ENCODE measurements around the gene ANKFY1. TPM values are rescaled to one million over a fixed set of nuclear protein-coding genes. Genes with fewer than 3 reads are reported as not detected.

The ANKFY1 gene
- total RNA-seq, 1 experiment from 2014 or later, result 38.6 TPM

DNA sequence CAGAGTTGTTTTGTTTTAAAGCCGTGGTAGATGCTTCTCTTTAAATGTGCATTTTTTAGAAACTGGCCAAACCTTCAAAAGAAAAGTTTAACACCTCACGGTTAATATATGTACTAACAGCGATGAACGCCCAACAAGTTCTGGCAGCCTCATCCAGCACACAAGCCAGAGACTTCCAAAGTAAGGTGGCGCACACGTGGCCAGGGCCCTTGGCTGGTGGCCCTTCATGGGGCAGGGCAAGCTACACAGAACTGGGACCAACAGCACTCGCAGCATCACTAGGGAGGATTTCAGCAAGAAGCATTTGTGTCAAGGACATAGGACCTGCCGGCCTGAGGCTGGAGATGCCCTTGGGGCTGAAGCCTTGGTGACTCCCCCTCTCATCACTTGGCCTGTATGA is 97.4 kb downstream of the ANKFY1 start:
- POLR2A ChIA-PET, result no interaction called here

DNA sequence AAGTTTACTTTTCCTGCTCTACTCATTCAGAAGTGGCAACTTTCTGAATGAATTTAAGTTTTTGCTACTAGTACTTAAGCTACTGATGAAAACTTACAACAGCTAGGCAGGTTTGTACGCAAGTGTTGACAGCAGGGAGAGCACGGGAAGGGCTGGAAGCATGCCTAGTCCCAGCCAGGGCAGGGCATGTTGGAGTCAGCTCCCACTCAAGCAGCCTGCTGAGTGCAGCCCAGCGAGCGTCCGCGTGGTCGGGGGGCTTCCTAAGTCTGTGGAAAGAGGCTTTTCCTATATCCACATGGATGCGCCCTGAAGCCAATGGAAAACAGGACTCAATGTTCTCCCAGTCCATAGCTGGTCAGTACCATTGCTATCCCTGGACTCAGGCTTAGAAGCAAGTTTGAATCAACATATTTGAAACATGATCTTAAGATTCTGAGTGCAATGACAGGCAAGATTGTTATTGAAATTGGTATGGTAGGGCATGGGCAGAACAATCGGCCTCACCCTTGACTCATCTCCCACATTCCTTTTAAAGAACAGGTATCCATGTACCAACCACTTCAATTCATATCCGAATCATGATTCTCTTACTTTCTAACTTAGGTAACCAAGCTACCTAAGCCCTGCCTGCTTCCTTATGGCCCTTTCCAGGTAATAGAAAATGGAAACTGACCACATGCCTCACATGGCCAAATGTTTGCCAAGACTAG is 98.3 kb downstream of the ANKFY1 start:
- no TSS peak for BruUV-seq (replicated peaks)
- peaks cover 27% of the 10 kb centered on the region for H3K4me1 ChIP-seq (ENCODE audit: control insufficient read depth, insufficient read depth, low read length)
- H3K27ac ChIP-seq (ENCODE audit: low read length), result no peak overlapping the region; the same call in 1 of the 2 replicates
- ChIA-PET POLR2A (no interaction called here), CTCF (no interaction called here)
- H3K9me3 ChIP-seq (ENCODE audit: control insufficient read depth, insufficient read depth, low read depth, low read length), result no peaks in the 10 kb centered on the region
- TF ChIP-seq, protein P1, sequence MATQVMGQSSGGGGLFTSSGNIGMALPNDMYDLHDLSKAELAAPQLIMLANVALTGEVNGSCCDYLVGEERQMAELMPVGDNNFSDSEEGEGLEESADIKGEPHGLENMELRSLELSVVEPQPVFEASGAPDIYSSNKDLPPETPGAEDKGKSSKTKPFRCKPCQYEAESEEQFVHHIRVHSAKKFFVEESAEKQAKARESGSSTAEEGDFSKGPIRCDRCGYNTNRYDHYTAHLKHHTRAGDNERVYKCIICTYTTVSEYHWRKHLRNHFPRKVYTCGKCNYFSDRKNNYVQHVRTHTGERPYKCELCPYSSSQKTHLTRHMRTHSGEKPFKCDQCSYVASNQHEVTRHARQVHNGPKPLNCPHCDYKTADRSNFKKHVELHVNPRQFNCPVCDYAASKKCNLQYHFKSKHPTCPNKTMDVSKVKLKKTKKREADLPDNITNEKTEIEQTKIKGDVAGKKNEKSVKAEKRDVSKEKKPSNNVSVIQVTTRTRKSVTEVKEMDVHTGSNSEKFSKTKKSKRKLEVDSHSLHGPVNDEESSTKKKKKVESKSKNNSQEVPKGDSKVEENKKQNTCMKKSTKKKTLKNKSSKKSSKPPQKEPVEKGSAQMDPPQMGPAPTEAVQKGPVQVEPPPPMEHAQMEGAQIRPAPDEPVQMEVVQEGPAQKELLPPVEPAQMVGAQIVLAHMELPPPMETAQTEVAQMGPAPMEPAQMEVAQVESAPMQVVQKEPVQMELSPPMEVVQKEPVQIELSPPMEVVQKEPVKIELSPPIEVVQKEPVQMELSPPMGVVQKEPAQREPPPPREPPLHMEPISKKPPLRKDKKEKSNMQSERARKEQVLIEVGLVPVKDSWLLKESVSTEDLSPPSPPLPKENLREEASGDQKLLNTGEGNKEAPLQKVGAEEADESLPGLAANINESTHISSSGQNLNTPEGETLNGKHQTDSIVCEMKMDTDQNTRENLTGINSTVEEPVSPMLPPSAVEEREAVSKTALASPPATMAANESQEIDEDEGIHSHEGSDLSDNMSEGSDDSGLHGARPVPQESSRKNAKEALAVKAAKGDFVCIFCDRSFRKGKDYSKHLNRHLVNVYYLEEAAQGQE (IDR thresholded peaks at IDR 0.05; ENCODE audit: insufficient read depth in 1 of 2, low read depth in 2 of 2, low read length in 1 of 2), result no peak
- TF ChIP-seq CTCF (IDR thresholded peaks at IDR 0.05) (no peak), POLR2AphosphoS5 (IDR thresholded peaks at IDR 0.05; ENCODE audit: low read depth, low read length) (no peak), SIN3A (IDR thresholded peaks at IDR 0.05; ENCODE audit: borderline replicate concordance, insufficient read depth, low read depth, low read length) (no peak), TCF7L2 (IDR thresholded peaks at IDR 0.05; ENCODE audit: low read depth, low read length) (no peak)
- DNase-seq (ENCODE audit: low read depth, low spot score) (no peak), ATAC-seq (no peak)
- peaks cover 5% of the 10 kb centered on the region for H3K36me3 ChIP-seq (ENCODE audit: control insufficient read depth, insufficient read depth, low read length)
- H3K27me3 ChIP-seq (ENCODE audit: control insufficient read depth, insufficient read depth, low read length), result no peaks in the 10 kb centered on the region
- intact Hi-C loops (cut with micrococcal nuclease; ENCODE audit: unreplicated experiment), result no loop called here
- in situ Hi-C loops (cut with HindIII; ENCODE audit: low pct_unique_long_range_greater_than_20kb, low sequenced_read_pairs), result no loop called here
- no peak overlapping the region for H3K4me3 ChIP-seq (ENCODE audit: low read depth in 2 of 2, low read length in 2 of 2)

More for the DNA sequence above, 97.4 kb downstream of the ANKFY1 start:
- BruUV-seq (replicated peaks), result no TSS peak
- intact Hi-C loops (cut with micrococcal nuclease; ENCODE audit: unreplicated experiment), result no loop called here
- H3K4me1 ChIP-seq (ENCODE audit: control insufficient read depth, insufficient read depth, low read length), result peaks cover 17% of the 10 kb centered on the region
- no peaks in the 10 kb centered on the region for H3K9me3 ChIP-seq (ENCODE audit: control insufficient read depth, insufficient read depth, low read depth, low read length)
- no peak for ATAC-seq
- in situ Hi-C loops (cut with HindIII; ENCODE audit: low pct_unique_long_range_greater_than_20kb, low sequenced_read_pairs), result no loop called here
- no peaks in the 10 kb centered on the region for H3K27me3 ChIP-seq (ENCODE audit: control insufficient read depth, insufficient read depth, low read length)
- H3K36me3 ChIP-seq (ENCODE audit: control insufficient read depth, insufficient read depth, low read length), result peaks cover 5% of the 10 kb centered on the region
- no peak overlapping the region for H3K27ac ChIP-seq (ENCODE audit: low read length)
- CTCF ChIA-PET, result no interaction called here
- H3K4me3 ChIP-seq (ENCODE audit: low read depth in 2 of 2, low read length in 2 of 2), result no peak overlapping the region
- no peak for TF ChIP-seq CTCF (IDR thresholded peaks at IDR 0.05)
- no peak for TF ChIP-seq TCF7L2 (IDR thresholded peaks at IDR 0.05; ENCODE audit: low read depth, low read length)
- TF ChIP-seq SIN3A (IDR thresholded peaks at IDR 0.05; ENCODE audit: borderline replicate concordance, insufficient read depth, low read depth, low read length), result no peak
- TF ChIP-seq, protein P1 (IDR thresholded peaks at IDR 0.05; ENCODE audit: insufficient read depth in 1 of 2, low read depth in 2 of 2, low read length in 1 of 2), result no peak
- no peak for TF ChIP-seq POLR2AphosphoS5 (IDR thresholded peaks at IDR 0.05; ENCODE audit: low read depth, low read length)
- DNase-seq (ENCODE audit: low read depth, low spot score), result no peak

Data from Panc1 (cell line).